ENCODE data around the gene PTRH2. TPM values are rescaled to one million over a fixed set of nuclear protein-coding genes. Genes with fewer than 3 reads are reported as not detected.

The PTRH2 gene
- total RNA-seq, 2 experiments from 2014 or later: 16.2 to 17.3 TPM

GRCh38 chr17:59707971-59708430, 771 bp upstream of the PTRH2 start:
- H3K36me3 Mint-ChIP-seq: peaks cover 14% of the 10 kb centered on the region
- peaks cover 37% of the 10 kb centered on the region for H3K4me1 Mint-ChIP-seq
- ATAC-seq (ENCODE audit: low read depth): no peak
- no peak for DNase-seq
- peak overlapping the region; percentile 95 for H3K4me3 Mint-ChIP-seq
- H3K27me3 Mint-ChIP-seq: no peaks in the 10 kb centered on the region
- POLR2A ChIA-PET: interaction anchor here (1.0 to 2.3 kb wide), 6 partner anchors 44 to 257 kb away, joined by 3 to 20 read pairs (median 6); partner anchors contain the start of genes CLTC, DHX40 and RNFT1
- no peaks in the 10 kb centered on the region for H3K9me3 Mint-ChIP-seq
- H3K27ac Mint-ChIP-seq: peak overlapping the region; percentile 95

GRCh38 chr17:59702304-59702703, 4.9 kb downstream of the PTRH2 start:
- H3K4me1 Mint-ChIP-seq: peaks cover 53% of the 10 kb centered on the region
- POLR2A ChIA-PET: no interaction called here
- no peak overlapping the region for H3K4me3 Mint-ChIP-seq
- ATAC-seq (ENCODE audit: low read depth) (no peak), DNase-seq (no peak)
- H3K36me3 Mint-ChIP-seq: peaks cover 21% of the 10 kb centered on the region
- H3K27ac Mint-ChIP-seq: no peak overlapping the region
- H3K27me3 Mint-ChIP-seq: no peaks in the 10 kb centered on the region
- H3K9me3 Mint-ChIP-seq: no peaks in the 10 kb centered on the region

GRCh38 chr17:59699786-59700185, 7.4 kb downstream of the PTRH2 start:
- H3K9me3 Mint-ChIP-seq: no peaks in the 10 kb centered on the region
- no peaks in the 10 kb centered on the region for H3K27me3 Mint-ChIP-seq
- ATAC-seq (ENCODE audit: low read depth): no peak
- no peak for DNase-seq
- POLR2A ChIA-PET: interaction anchor here (0.6 kb wide), 1 partner anchor 256 kb away, joined by 3 read pairs; no protein-coding TSS in a partner anchor
- H3K4me1 Mint-ChIP-seq: peaks cover 43% of the 10 kb centered on the region
- no peak overlapping the region for H3K4me3 Mint-ChIP-seq
- peaks cover 28% of the 10 kb centered on the region for H3K36me3 Mint-ChIP-seq
- no peak overlapping the region for H3K27ac Mint-ChIP-seq

GRCh38 chr17:59699218-59699617, 8.0 kb downstream of the PTRH2 start:
- POLR2A ChIA-PET: no interaction called here
- no peak overlapping the region for H3K27ac Mint-ChIP-seq
- peaks cover 40% of the 10 kb centered on the region for H3K4me1 Mint-ChIP-seq
- DNase-seq (no peak), ATAC-seq (ENCODE audit: low read depth) (no peak)
- no peak overlapping the region for H3K4me3 Mint-ChIP-seq
- no peaks in the 10 kb centered on the region for H3K9me3 Mint-ChIP-seq
- H3K36me3 Mint-ChIP-seq: peaks cover 25% of the 10 kb centered on the region
- no peaks in the 10 kb centered on the region for H3K27me3 Mint-ChIP-seq

GRCh38 chr17:59698143-59698542, 9.1 kb downstream of the PTRH2 start:
- H3K27ac Mint-ChIP-seq: no peak overlapping the region
- peaks cover 27% of the 10 kb centered on the region for H3K36me3 Mint-ChIP-seq
- peaks cover 37% of the 10 kb centered on the region for H3K4me1 Mint-ChIP-seq
- no peak overlapping the region for H3K4me3 Mint-ChIP-seq
- no peaks in the 10 kb centered on the region for H3K9me3 Mint-ChIP-seq
- DNase-seq (no peak), ATAC-seq (ENCODE audit: low read depth) (no peak)
- no peaks in the 10 kb centered on the region for H3K27me3 Mint-ChIP-seq
- POLR2A ChIA-PET: no interaction called here

- Mint-ChIP-seq H3K27ac (no peak overlapping the region), H3K9me3 (no peaks in the 10 kb centered on the region), H3K36me3 (peaks cover 34% of the 10 kb centered on the region), H3K27me3 (no peaks in the 10 kb centered on the region), H3K4me3 (no peak overlapping the region), H3K4me1 (peaks cover 32% of the 10 kb centered on the region)
- ATAC-seq (ENCODE audit: low read depth): no peak
- POLR2A ChIA-PET: no interaction called here
- DNase-seq: no peak
Observed at GRCh38 chr17:59696682-59697277, 10.4 kb downstream of the PTRH2 start.

- H3K4me1 Mint-ChIP-seq: peaks cover 31% of the 10 kb centered on the region
- H3K4me3 Mint-ChIP-seq: no peak overlapping the region
- no peaks in the 10 kb centered on the region for H3K27me3 Mint-ChIP-seq
- ATAC-seq (ENCODE audit: low read depth) (no peak), DNase-seq (no peak)
- no peak overlapping the region for H3K27ac Mint-ChIP-seq
- POLR2A ChIA-PET: no interaction called here
- peaks cover 38% of the 10 kb centered on the region for H3K36me3 Mint-ChIP-seq
- H3K9me3 Mint-ChIP-seq: no peaks in the 10 kb centered on the region
Observed at GRCh38 chr17:59695945-59696681, 11.1 kb downstream of the PTRH2 start.

GRCh38 chr17:59694344-59694743, 12.9 kb downstream of the PTRH2 start:
- Mint-ChIP-seq H3K4me1 (peaks cover 18% of the 10 kb centered on the region), H3K27me3 (no peaks in the 10 kb centered on the region), H3K4me3 (no peak overlapping the region), H3K36me3 (peaks cover 44% of the 10 kb centered on the region), H3K27ac (no peak overlapping the region), H3K9me3 (no peaks in the 10 kb centered on the region)
- POLR2A ChIA-PET: no interaction called here
- DNase-seq: no peak
- no peak for ATAC-seq (ENCODE audit: low read depth)

GRCh38 chr17:59693582-59693981, 13.6 kb downstream of the PTRH2 start:
- no peak overlapping the region for H3K27ac Mint-ChIP-seq
- ATAC-seq (ENCODE audit: low read depth): no peak
- H3K4me3 Mint-ChIP-seq: no peak overlapping the region
- no peak for DNase-seq
- H3K27me3 Mint-ChIP-seq: no peaks in the 10 kb centered on the region
- H3K36me3 Mint-ChIP-seq: peaks cover 41% of the 10 kb centered on the region
- no peaks in the 10 kb centered on the region for H3K9me3 Mint-ChIP-seq
- POLR2A ChIA-PET: no interaction called here
- peaks cover 13% of the 10 kb centered on the region for H3K4me1 Mint-ChIP-seq

- ATAC-seq (ENCODE audit: low read depth): no peak
- Mint-ChIP-seq H3K36me3 (peaks cover 41% of the 10 kb centered on the region), H3K27ac (peak overlapping the region; percentile 9)
Observed at GRCh38 chr17:59688496-59688895, 18.7 kb downstream of the PTRH2 start.

GRCh38 chr17:59688008-59688407, 19.2 kb downstream of the PTRH2 start:
- H3K27me3 Mint-ChIP-seq: no peaks in the 10 kb centered on the region

More at GRCh38 chr17:59688496-59688895, 18.7 kb downstream of the PTRH2 start:
- Mint-ChIP-seq H3K9me3 (no peaks in the 10 kb centered on the region), H3K27me3 (no peaks in the 10 kb centered on the region), H3K4me3 (no peak overlapping the region), H3K4me1 (peaks cover 3% of the 10 kb centered on the region)
- DNase-seq: no peak
- POLR2A ChIA-PET: no interaction called here

GRCh38 chr17:59684967-59685366, 22.3 kb downstream of the PTRH2 start:
- H3K9me3 Mint-ChIP-seq: no peaks in the 10 kb centered on the region
- no peak overlapping the region for H3K4me3 Mint-ChIP-seq
- DNase-seq (no peak), ATAC-seq (ENCODE audit: low read depth) (no peak)
- peaks cover 3% of the 10 kb centered on the region for H3K4me1 Mint-ChIP-seq
- peaks cover 26% of the 10 kb centered on the region for H3K36me3 Mint-ChIP-seq
- no peaks in the 10 kb centered on the region for H3K27me3 Mint-ChIP-seq
- POLR2A ChIA-PET: no interaction called here
- H3K27ac Mint-ChIP-seq: no peak overlapping the region

More at GRCh38 chr17:59688008-59688407, 19.2 kb downstream of the PTRH2 start:
- no peak for DNase-seq
- no peaks in the 10 kb centered on the region for H3K9me3 Mint-ChIP-seq
- no peak overlapping the region for H3K27ac Mint-ChIP-seq
- peaks cover 3% of the 10 kb centered on the region for H3K4me1 Mint-ChIP-seq
- H3K4me3 Mint-ChIP-seq: no peak overlapping the region
- ATAC-seq (ENCODE audit: low read depth): no peak
- H3K36me3 Mint-ChIP-seq: peaks cover 39% of the 10 kb centered on the region
- POLR2A ChIA-PET: no interaction called here

- H3K9me3 Mint-ChIP-seq: no peaks in the 10 kb centered on the region
- H3K27me3 Mint-ChIP-seq: no peaks in the 10 kb centered on the region
- H3K27ac Mint-ChIP-seq: no peak overlapping the region
- no peak for ATAC-seq (ENCODE audit: low read depth)
- H3K4me3 Mint-ChIP-seq: no peak overlapping the region
- DNase-seq: no peak
- POLR2A ChIA-PET: no interaction called here
- no peaks in the 10 kb centered on the region for H3K4me1 Mint-ChIP-seq
- H3K36me3 Mint-ChIP-seq: peaks cover 28% of the 10 kb centered on the region
Observed at GRCh38 chr17:59683283-59683682, 23.9 kb downstream of the PTRH2 start.

- H3K27me3 Mint-ChIP-seq: no peaks in the 10 kb centered on the region
- H3K36me3 Mint-ChIP-seq: peaks cover 24% of the 10 kb centered on the region
- POLR2A ChIA-PET: no interaction called here
Observed at GRCh38 chr17:59680314-59680713, 26.9 kb downstream of the PTRH2 start.

More at GRCh38 chr17:59680314-59680713, 26.9 kb downstream of the PTRH2 start:
- Mint-ChIP-seq H3K27ac (no peak overlapping the region), H3K4me3 (no peak overlapping the region), H3K4me1 (no peaks in the 10 kb centered on the region), H3K9me3 (no peaks in the 10 kb centered on the region)
- no peak for DNase-seq
- ATAC-seq (ENCODE audit: low read depth): no peak

Measured in activated naive CD8-positive, alpha-beta T cell treated with anti-CD3 and anti-CD28 coated beads, Interleukin-2, amount 10 ng/mL, durations not matched to agents 7 days and 5 days (primary cell).